B cell (primary cell): Measurements from ENCODE around the gene ABCD3. TPM values are rescaled to one million over a fixed set of nuclear protein-coding genes. Genes with fewer than 3 reads are reported as not detected.

Experiments used
- ATAC-seq: fragments of 200-7000 bp; cut with Tn5 transposase; one replicate; pipeline ENCODE4 v1.10.0; 2021; ENCODE audit warnings: low read depth, mild to moderate bottlenecking, moderate number of reproducible peaks, moderate library complexity
- CTCF ChIA-PET: fragments of 350-600 bp; sonication (Branson Sonifier 250); formaldehyde crosslinking; loops from one replicate; lab custom pipeline; 2021; ENCODE audit warnings: antibody characterized with exemption, inconsistent platforms; lab: Charles Lee
- POLR2A ChIA-PET: fragments of 350-600 bp; sonication (Branson Sonifier 250); formaldehyde crosslinking; loops from one replicate; lab custom pipeline; 2021; ENCODE audit warnings: antibody characterized with exemption; lab: Charles Lee
- DNase-seq: peaks from one replicate; pipeline ENCODE4 v3.0.0; 2013
- H2AFZ ChIP-seq: 2 replicates; pipeline ENCODE4 v1.6.1; 2012; ENCODE audit warnings: mild to moderate bottlenecking, low read depth, low read length; ENCODE audit not compliant: insufficient read depth, poor library complexity, severe bottlenecking
- H3K27ac ChIP-seq, 2 donors: 1 replicate in 1 of 2; 2 replicates in 1 of 2; pipeline ENCODE4 v1.5.1; 2012 to 2013; ENCODE audit warnings: low read length in 2 of 2, mild to moderate bottlenecking in 2 of 2, moderate library complexity in 1 of 2
- H3K27me3 ChIP-seq, 4 experiments: fragments of 200-600 bp in 1 of 4; sonication (generic) in 1 of 4; replicated peaks in 1 of 4; 1 replicate in 2 of 4; 2 replicates in 2 of 4; pipeline versions ENCODE4 v1.6.1 to v1.7.0; 2013 to 2016; ENCODE audit warnings: low read length in 3 of 4, mild to moderate bottlenecking in 2 of 4, mixed read lengths in 1 of 4, moderate library complexity in 1 of 4; ENCODE audit not compliant: insufficient read depth in 4 of 4, control insufficient read depth in 3 of 4; ENCODE audit errors: control extremely low read depth in 1 of 4
- H3K36me3 ChIP-seq, 2 experiments: replicated peaks in 1 of 2; 1 replicate in 1 of 2; 2 replicates in 1 of 2; pipeline versions ENCODE4 v1.6.1 to v1.7.1; 2013; ENCODE audit warnings: low read length in 1 of 2; ENCODE audit not compliant: insufficient read depth in 2 of 2, control insufficient read depth in 1 of 2; ENCODE audit errors: control extremely low read depth in 1 of 2, extremely low read depth in 1 of 2
- H3K4me1 ChIP-seq, 2 donors: fragments of 200-600 bp in 1 of 2; sonication (generic) in 1 of 2; 1 replicate in 1 of 2; 2 replicates in 1 of 2; pipeline versions ENCODE4 v1.5.1 to v1.6.1; 2013 to 2017; ENCODE audit warnings: low read length in 2 of 2; ENCODE audit not compliant: control insufficient read depth in 2 of 2, insufficient read depth in 2 of 2
- H3K4me2 ChIP-seq: replicated peaks from 2 replicates; pipeline ENCODE3; 2012; ENCODE audit warnings: mild to moderate bottlenecking, low read depth, low read length; ENCODE audit not compliant: poor library complexity, severe bottlenecking
- H3K4me3 ChIP-seq, 5 experiments: fragments of 200-600 bp in 1 of 5; sonication (generic) in 1 of 5; 1 replicate in 3 of 5; 2 replicates in 2 of 5; pipeline versions ENCODE4 v1.5.1 to v1.7.0; 2011 to 2016; ENCODE audit warnings: low read length in 4 of 5, mild to moderate bottlenecking in 4 of 5, low read depth in 2 of 5, control low read depth in 1 of 5, moderate library complexity in 1 of 5; ENCODE audit not compliant: insufficient read depth in 1 of 5; ENCODE audit errors: control extremely low read depth in 1 of 5, extremely low read depth in 1 of 5
- H3K79me2 ChIP-seq: fragments of 200-600 bp; sonication (generic); one replicate; pipeline ENCODE4 v1.6.0; 2016; ENCODE audit warnings: low read length; ENCODE audit not compliant: control insufficient read depth, insufficient read depth
- H3K9ac ChIP-seq: fragments of 200-600 bp; sonication (generic); 2 replicates; pipeline ENCODE4 v1.6.1; 2017; ENCODE audit warnings: mild to moderate bottlenecking, low read length, moderate library complexity
- H3K9me3 ChIP-seq, 3 donors: one replicate each; pipeline versions ENCODE4 v1.6.1 to v1.7.1; 2013; ENCODE audit warnings: low read length in 2 of 3; ENCODE audit not compliant: control insufficient read depth in 2 of 3, insufficient read depth in 1 of 3; ENCODE audit errors: control extremely low read depth in 1 of 3
- H4K20me1 ChIP-seq: 2 replicates; pipeline ENCODE4 v1.6.0; 2012; ENCODE audit warnings: mild to moderate bottlenecking, low read length; ENCODE audit not compliant: insufficient read depth, control insufficient read depth, poor library complexity, severe bottlenecking
- H3K27ac Mint-ChIP-seq: one replicate; pipeline ENCODE4 v1.8.0; 2021; ENCODE audit warnings: mixed read lengths
- H3K27me3 Mint-ChIP-seq: one replicate; pipeline ENCODE4 v1.8.0; 2021; ENCODE audit warnings: mixed read lengths
- H3K4me1 Mint-ChIP-seq: one replicate; pipeline ENCODE4 v1.8.0; 2021; ENCODE audit warnings: mixed read lengths
- H3K4me3 Mint-ChIP-seq: one replicate; pipeline ENCODE4 v1.8.0; 2021; ENCODE audit warnings: mixed read lengths
- H3K9me3 Mint-ChIP-seq: one replicate; pipeline ENCODE4 v1.8.0; 2022; ENCODE audit warnings: mixed read lengths; ENCODE audit not compliant: insufficient read depth
- CTCF ChIP-seq: fragments of 200-600 bp; IDR thresholded peaks from one replicate; pipeline ENCODE4 v1.8.0; 2022; ENCODE audit warnings: antibody characterized with exemption, mild to moderate bottlenecking
- EZH2 ChIP-seq: IDR thresholded peaks from 2 replicates; pipeline ENCODE4 v1.6.1; 2012; ENCODE audit warnings: borderline replicate concordance, low read depth, mild to moderate bottlenecking, moderate library complexity, low read length; ENCODE audit not compliant: insufficient read depth, poor library complexity, severe bottlenecking
- WGBS: methylation state at CpG from one replicate; pipeline ENCODE4 v1.1.5; 2013; ENCODE audit warnings: missing lambda C conversion rate; ENCODE audit not compliant: insufficient coverage; 5-methylcytosine and 5-hydroxymethylcytosine counted together
- intact Hi-C: fragments of 100-400 bp; cut with micrococcal nuclease; formaldehyde crosslinking; loops from one replicate; pipeline ENCODE4 v1.10.0; 2022
- polyA plus RNA-seq: library from polyadenylated mRNA; depleted of rRNA; stranded (reverse); fragments of >200 nt; gene quantifications from 2 replicates; pipeline ENCODE4 v1.2.3, GENCODE V29; 2012
- total RNA-seq, 2 donors: library from RNA; stranded (reverse); fragments of 120-200 nt in 1 of 2; gene quantifications; 1 replicate in 1 of 2; 2 replicates in 1 of 2; pipeline versions ENCODE4 v1.2.3 to v1.2.4, GENCODE V29; 2013 to 2022

Gene ABCD3
- total and polyA plus RNA-seq, 2 donors (not counting 1 experiment from before 2014, with no cell fraction given), result 4.0 to 19.4 TPM

GRCh38 chr1:94383966-94384408 is 34.2 kb upstream of the ABCD3 start:
- H3K4me3 Mint-ChIP-seq, result no peak overlapping the region
- Histone ChIP-seq H3K36me3 (no peaks in the 10 kb centered on the region), H3K4me1 (peaks cover 4 to 5% of the 10 kb centered on the region in 2 donors), H3K4me2 (no peak overlapping the region), H3K4me3 (no peak overlapping the region), H2AFZ (no peak overlapping the region), H3K79me2 (no peaks in the 10 kb centered on the region), H3K27ac (no peak overlapping the region), H4K20me1 (no peaks in the 10 kb centered on the region), H3K9me3 (no peaks in the 10 kb centered on the region), H3K27me3 (peaks cover 0 to 4% (median 0%) of the 10 kb centered on the region in 4 experiments), H3K9ac (no peak overlapping the region)
- TF ChIP-seq CTCF (no peak), EZH2 (no peak)
- ChIA-PET CTCF (no interaction called here), POLR2A (no interaction called here)
- H3K27ac Mint-ChIP-seq, result no peak overlapping the region
- ATAC-seq, result no peak
- H3K4me1 Mint-ChIP-seq, result peaks cover 13% of the 10 kb centered on the region
- intact Hi-C loops, result no loop called here
- peaks cover 35% of the 10 kb centered on the region for H3K27me3 Mint-ChIP-seq
- H3K9me3 Mint-ChIP-seq, result peaks cover 6% of the 10 kb centered on the region
- DNase-seq, result no peak
- no CpG with 5 or more reads among the region's 4 CpGs for WGBS

GRCh38 chr1:94384485-94385265 is 33.5 kb upstream of the ABCD3 start:
- Histone ChIP-seq H3K4me3 (peak overlapping the region in 2 of 5 experiments; percentile 24 to 25), H3K27me3 (peaks cover 0 to 4% (median 0%) of the 10 kb centered on the region in 4 experiments), H3K4me2 (peak overlapping the region; percentile 47), H4K20me1 (no peaks in the 10 kb centered on the region), H3K36me3 (no peaks in the 10 kb centered on the region), H2AFZ (peak overlapping the region; percentile 68), H3K9me3 (no peaks in the 10 kb centered on the region), H3K79me2 (no peaks in the 10 kb centered on the region), H3K4me1 (peaks cover 4 to 5% of the 10 kb centered on the region in 2 donors), H3K27ac (no peak overlapping the region), H3K9ac (peak overlapping the region; percentile 48)
- intact Hi-C loops, result no loop called here
- POLR2A ChIA-PET, result no interaction called here
- DNase-seq (peak; percentile 8), ATAC-seq (no peak)
- H3K4me3 Mint-ChIP-seq, result peak overlapping the region; percentile 69
- peaks cover 8% of the 10 kb centered on the region for H3K9me3 Mint-ChIP-seq
- CTCF ChIA-PET, result no interaction called here
- no peak overlapping the region for H3K27ac Mint-ChIP-seq
- WGBS, result 0% methylated on average over 2 of the region's 4 CpGs
- H3K4me1 Mint-ChIP-seq, result peaks cover 13% of the 10 kb centered on the region
- TF ChIP-seq EZH2 (no peak), CTCF (no peak)
- peaks cover 30% of the 10 kb centered on the region for H3K27me3 Mint-ChIP-seq
